GM18907 (cell line): ENCODE measurements around the gene TACC3.

Experiments
- ATAC-seq: cut with Tn5 transposase; IDR thresholded peaks from one replicate; pipeline ENCODE4 v1.9.1; 2021; ENCODE audit warnings: mild to moderate bottlenecking, moderate library complexity; ENCODE audit not compliant: unreplicated experiment

Gene TACC3

GRCh38 chr4:1721666-1722550 is 587 bp downstream of the TACC3 start:
- ATAC-seq = no peak

GRCh38 chr4:1722551-1723118 is 1.3 kb downstream of the TACC3 start:
- ATAC-seq = no peak

GRCh38 chr4:1723131-1723801 is 1.9 kb downstream of the TACC3 start:
- no peak for ATAC-seq

GRCh38 chr4:1725521-1725920 is 4.2 kb downstream of the TACC3 start:
- ATAC-seq = no peak

- peak; percentile 29 for ATAC-seq
These were observed 5.0 kb downstream of the TACC3 start for GRCh38 chr4:1726146-1726934.

GRCh38 chr4:1727117-1728031 is 6.1 kb downstream of the TACC3 start:
- ATAC-seq = no peak

- no peak for ATAC-seq
These were observed 7.0 kb downstream of the TACC3 start for GRCh38 chr4:1728061-1728980.

GRCh38 chr4:1730532-1731135 is 9.3 kb downstream of the TACC3 start:
- ATAC-seq = no peak

- ATAC-seq = no peak
These were observed 9.9 kb downstream of the TACC3 start for GRCh38 chr4:1731180-1731579.

GRCh38 chr4:1732911-1733310 is 11.6 kb downstream of the TACC3 start:
- ATAC-seq = no peak

GRCh38 chr4:1735215-1735614 is 13.9 kb downstream of the TACC3 start:
- ATAC-seq = no peak

- no peak for ATAC-seq
These were observed 15.5 kb downstream of the TACC3 start for GRCh38 chr4:1736812-1737211.

- ATAC-seq = no peak
These were observed 16.3 kb downstream of the TACC3 start for GRCh38 chr4:1737666-1738065.

GRCh38 chr4:1738410-1738809 is 17.1 kb downstream of the TACC3 start:
- ATAC-seq = no peak

GRCh38 chr4:1739358-1739757 is 18.0 kb downstream of the TACC3 start:
- ATAC-seq = no peak

GRCh38 chr4:1740021-1740545 is 18.8 kb downstream of the TACC3 start:
- ATAC-seq = no peak

- no peak for ATAC-seq
These were observed 19.9 kb downstream of the TACC3 start for GRCh38 chr4:1741208-1741607.

- no peak for ATAC-seq
These were observed 22.2 kb downstream of the TACC3 start for GRCh38 chr4:1743551-1743950.
